Stomach (tissue), 4 donors: ENCODE results near the gene GNA14.

Experiments
- CTCF ChIP-seq, 7 experiments: fragments of 450-650 bp in 4 of 7; fragments of 200-600 bp in 3 of 7; sonication (generic) in 3 of 7; IDR thresholded peaks; one replicate each; pipeline ENCODE4 v1.5.1; 2016 to 2019; ENCODE audit warnings: antibody characterized with exemption in 7 of 7, control low read depth in 2 of 7, mild to moderate bottlenecking in 1 of 7
- EP300 ChIP-seq: sonication (generic); formaldehyde crosslinking; IDR thresholded peaks from one replicate; pipeline ENCODE4 v1.6.1; 2017; ENCODE audit warnings: antibody characterized with exemption
- POLR2A ChIP-seq, 4 donors: fragments of 450-650 bp; IDR thresholded peaks; one replicate each; pipeline ENCODE4 v1.6.1; 2016; ENCODE audit warnings: antibody characterized with exemption in 4 of 4, control low read depth in 2 of 4, mild to moderate bottlenecking in 1 of 4, moderate library complexity in 1 of 4
- POLR2AphosphoS5 ChIP-seq, 3 donors: sonication (generic); formaldehyde crosslinking; IDR thresholded peaks; one replicate each; pipeline ENCODE4 v1.6.1; 2016; ENCODE audit warnings: antibody characterized with exemption in 3 of 3

- no peak for TF ChIP-seq CTCF (IDR thresholded peaks at IDR 0.05)
- no peak for TF ChIP-seq POLR2A (IDR thresholded peaks at IDR 0.05)
- TF ChIP-seq POLR2AphosphoS5 (IDR thresholded peaks at IDR 0.05) = no peak
- TF ChIP-seq EP300 = no peak
Observed at GRCh38 chr9:77497322-77498198, 150.6 kb downstream of the GNA14 start.
